Neural cell (in vitro differentiated cells): Measurements from ENCODE around the gene ZCCHC10. TPM values are rescaled to one million over a fixed set of nuclear protein-coding genes. Genes with fewer than 3 reads are reported as not detected.
A peak's percentile ranks its signal among the peaks of the same experiment; 100 is the strongest.

Experiments
- H2AFZ ChIP-seq: fragments of 200-600, 300-800 bp; sonication (generic), shearing (Covaris generic); 2 replicates; pipeline ENCODE4 v1.6.0; 2014; ENCODE audit warnings: low read depth, mild to moderate bottlenecking, antibody characterized with exemption, low read length, moderate library complexity
- H3F3A ChIP-seq: fragments of 200-600 bp; shearing (Covaris generic); 2 replicates; pipeline ENCODE4 v1.6.1; 2016; ENCODE audit warnings: mild to moderate bottlenecking, moderate library complexity, mixed read lengths, antibody characterized with exemption, low read length; ENCODE audit not compliant: insufficient read depth, poor library complexity, severe bottlenecking
- H3K27ac ChIP-seq: fragments of 200-600, 300-800 bp; sonication (generic), shearing (Covaris generic); 2 replicates; pipeline ENCODE4 v1.5.1; 2014; ENCODE audit warnings: mild to moderate bottlenecking, low read length, moderate library complexity
- H3K27me3 ChIP-seq: fragments of 300-800, 200-600 bp; sonication (generic), shearing (Covaris generic); 2 replicates; pipeline ENCODE4 v1.6.0; 2014; ENCODE audit warnings: mild to moderate bottlenecking, low read depth, low read length, moderate library complexity; ENCODE audit not compliant: insufficient read depth
- H3K36me3 ChIP-seq: fragments of 300-800, 200-600 bp; sonication (generic), shearing (Covaris generic); 2 replicates; pipeline ENCODE4 v1.5.1; 2014; ENCODE audit warnings: mild to moderate bottlenecking, antibody characterized with exemption, low read length, moderate library complexity; ENCODE audit not compliant: insufficient read depth
- H3K4me2 ChIP-seq: fragments of 300-800, 200-600 bp; sonication (generic), shearing (Covaris generic); 2 replicates; pipeline ENCODE4 v1.6.0; 2014; ENCODE audit warnings: mild to moderate bottlenecking, low read length
- H3K4me3 ChIP-seq: fragments of 300-800, 200-600 bp; sonication (generic), shearing (Covaris generic); 2 replicates; pipeline ENCODE4 v1.5.1; 2014; ENCODE audit warnings: mild to moderate bottlenecking, low read length, moderate library complexity
- H3K79me2 ChIP-seq: fragments of 200-600 bp; shearing (Covaris generic); replicated peaks from 2 replicates; pipeline ENCODE4 v1.6.0; 2014; ENCODE audit warnings: mild to moderate bottlenecking, low read length, moderate library complexity; ENCODE audit not compliant: insufficient read depth
- H3K9ac ChIP-seq: fragments of 300-800, 200-600 bp; sonication (generic), shearing (Covaris generic); 2 replicates; pipeline ENCODE4 v1.6.1; 2016; ENCODE audit warnings: mild to moderate bottlenecking, low read length, mixed read lengths
- H3K9me2 ChIP-seq: fragments of 200-600 bp; shearing (Covaris generic); 2 replicates; pipeline ENCODE4 v1.6.1; 2016; ENCODE audit warnings: mild to moderate bottlenecking, low read length, mixed read lengths; ENCODE audit not compliant: insufficient read depth
- H3K9me3 ChIP-seq: fragments of 200-600, 300-800 bp; sonication (generic), shearing (Covaris generic); 2 replicates; pipeline ENCODE4 v1.6.1; 2016; ENCODE audit warnings: mild to moderate bottlenecking, mixed run types, low read length, moderate library complexity, mixed read lengths
- H4K20me1 ChIP-seq: fragments of 200-600 bp; shearing (Covaris generic); 2 replicates; pipeline ENCODE4 v1.6.1; 2016; ENCODE audit warnings: mild to moderate bottlenecking, mixed run types; ENCODE audit not compliant: insufficient read depth
- CTCF ChIP-seq: fragments of 450-650 bp; IDR thresholded peaks from 2 replicates; pipeline ENCODE4 v1.5.1; 2014; ENCODE audit warnings: antibody characterized with exemption, mild to moderate bottlenecking, moderate library complexity; ENCODE audit not compliant: poor library complexity, severe bottlenecking
- EP300 ChIP-seq: fragments of 450-650 bp; conservative IDR thresholded peaks from 2 replicates; pipeline ENCODE4 v1.6.1; 2014; ENCODE audit warnings: antibody characterized with exemption, mild to moderate bottlenecking, moderate library complexity; ENCODE audit not compliant: poor library complexity, severe bottlenecking
- EZH2 ChIP-seq: fragments of 200-600, 300-800 bp; shearing (Covaris generic), sonication (generic); IDR thresholded peaks from 2 replicates; pipeline ENCODE4 v1.6.1; 2014; ENCODE audit warnings: antibody characterized with exemption, low read length, borderline replicate concordance, mild to moderate bottlenecking; ENCODE audit not compliant: insufficient read depth, poor library complexity, severe bottlenecking
- MXI1 ChIP-seq: fragments of 450-650 bp; conservative IDR thresholded peaks from 2 replicates; pipeline ENCODE4 v1.6.1; 2014; ENCODE audit warnings: antibody characterized with exemption, mild to moderate bottlenecking; ENCODE audit not compliant: poor library complexity, severe bottlenecking
- POLR2AphosphoS5 ChIP-seq: IDR thresholded peaks from 2 replicates; pipeline ENCODE4 v1.6.1; 2012
- RAD21 ChIP-seq: fragments of 450-650 bp; conservative IDR thresholded peaks from 2 replicates; pipeline ENCODE4 v1.6.1; 2014; ENCODE audit warnings: antibody characterized with exemption, mild to moderate bottlenecking, moderate library complexity
- REST ChIP-seq: IDR thresholded peaks from 2 replicates; pipeline ENCODE4 v1.6.1; 2012; ENCODE audit warnings: borderline replicate concordance
- SMC3 ChIP-seq: fragments of 450-650 bp; conservative IDR thresholded peaks from 2 replicates; pipeline ENCODE4 v1.6.1; 2014; ENCODE audit warnings: antibody characterized with exemption, mild to moderate bottlenecking, moderate library complexity; ENCODE audit not compliant: poor library complexity
- TAF1 ChIP-seq: IDR thresholded peaks from 2 replicates; pipeline ENCODE4 v1.6.1; 2012; ENCODE audit warnings: low read depth
- polyA plus RNA-seq: library from polyadenylated mRNA; depleted of rRNA; stranded (reverse); fragments of >200 nt; gene quantifications from 2 replicates; pipeline ENCODE4 v1.2.3, GENCODE V29; 2014

The ZCCHC10 gene
- polyA plus RNA-seq, 1 donor from 2014 or later: 68.0 TPM

- no peak for TF ChIP-seq RAD21
- H3K9ac ChIP-seq: no peak overlapping the region
- no peaks in the 10 kb centered on the region for H3K9me2 ChIP-seq
- H3K9me3 ChIP-seq: no peaks in the 10 kb centered on the region
- no peaks in the 10 kb centered on the region for H3K36me3 ChIP-seq
- H3K27me3 ChIP-seq: no peaks in the 10 kb centered on the region
- H4K20me1 ChIP-seq: peaks cover 3% of the 10 kb centered on the region
- no peak overlapping the region for H2AFZ ChIP-seq
- peak overlapping the region; percentile 89 for H3K4me2 ChIP-seq
- H3K27ac ChIP-seq: no peak overlapping the region
- H3F3A ChIP-seq: peaks cover 4% of the 10 kb centered on the region
- peaks cover 64% of the 10 kb centered on the region for H3K79me2 ChIP-seq
- H3K4me3 ChIP-seq: peak overlapping the region; percentile 92
Measured at GRCh38 chr5:133053448-133053847, 27.1 kb upstream of the ZCCHC10 start.

- H3K79me2 ChIP-seq: peaks cover 55% of the 10 kb centered on the region
- H2AFZ ChIP-seq: peak overlapping the region; percentile 86
- peaks cover 3% of the 10 kb centered on the region for H4K20me1 ChIP-seq
- no peaks in the 10 kb centered on the region for H3K9me2 ChIP-seq
- H3K36me3 ChIP-seq: no peaks in the 10 kb centered on the region
- TF ChIP-seq TAF1 (no peak), MXI1 (peak; percentile 53)
- peak overlapping the region; percentile 98 for H3K27ac ChIP-seq
- no peaks in the 10 kb centered on the region for H3K9me3 ChIP-seq
- peak overlapping the region; percentile 99 for H3K9ac ChIP-seq
- no peaks in the 10 kb centered on the region for H3K27me3 ChIP-seq
- peak overlapping the region; percentile 89 for H3K4me2 ChIP-seq
- peaks cover 4% of the 10 kb centered on the region for H3F3A ChIP-seq
- H3K4me3 ChIP-seq: peak overlapping the region; percentile 92
Measured at GRCh38 chr5:133052317-133053175, 26.2 kb upstream of the ZCCHC10 start.

GRCh38 chr5:133051542-133052316 lies 25.4 kb upstream of the ZCCHC10 start, which contains the start of gene HSPA4:
Gene HSPA4, plus strand, starts transcription at chr5:133052013. Its CDS starts 238 bp downstream, at chr5:133052251.
- peak within 1 kb of the TSS; percentile 98 for H3K27ac ChIP-seq
- H3K36me3 ChIP-seq: no peaks in the 10 kb centered on the region
- peak within 1 kb of the TSS; percentile 99 for H3K9ac ChIP-seq
- peaks cover 47% of the 10 kb centered on the region for H3K79me2 ChIP-seq
- H4K20me1 ChIP-seq: peaks cover 3% of the 10 kb centered on the region
- peak within 1 kb of the TSS; percentile 95 for H3K4me2 ChIP-seq
- no peaks in the 10 kb centered on the region for H3K9me3 ChIP-seq
- no peaks in the 10 kb centered on the region for H3K27me3 ChIP-seq
- H3K9me2 ChIP-seq: no peaks in the 10 kb centered on the region
- peaks cover 4% of the 10 kb centered on the region for H3F3A ChIP-seq
- H2AFZ ChIP-seq: peak within 1 kb of the TSS; percentile 86
- TF ChIP-seq TAF1 (peak; percentile 99), POLR2AphosphoS5 (peak; percentile 98), SMC3 (no peak), MXI1 (peak; percentile 70), REST (peak; percentile 96), RAD21 (no peak), EZH2 (no peak), EP300 (peak; percentile 50), CTCF (no peak)
- H3K4me3 ChIP-seq: peak within 1 kb of the TSS; percentile 92
